ENCODE results near the gene BCAS3.

The BCAS3 gene

GRCh38 chr17:61302953-61303816 lies 625.5 kb downstream of the BCAS3 start:
- TF ChIP-seq EP300 (IDR thresholded peaks at IDR 0.05; ENCODE audit: borderline replicate concordance) (no peak), USF1 (IDR thresholded peaks at IDR 0.05) (no peak), NFIC (IDR thresholded peaks at IDR 0.05) (no peak), TCF12 (IDR thresholded peaks at IDR 0.05; ENCODE audit: low read depth) (no peak), CREB1 (IDR thresholded peaks at IDR 0.05; ENCODE audit: low read depth) (no peak), TEAD4 (IDR thresholded peaks at IDR 0.05) (no peak), EGR1 (IDR thresholded peaks at IDR 0.05) (no peak), TAF1 (IDR thresholded peaks at IDR 0.05; ENCODE audit: low read depth) (no peak), FOXM1 (IDR thresholded peaks at IDR 0.05; ENCODE audit: borderline replicate concordance, low read depth) (no peak), REST (IDR thresholded peaks at IDR 0.05; ENCODE audit: low read depth) (no peak), MAX (IDR thresholded peaks at IDR 0.05) (no peak), RAD21 (IDR thresholded peaks at IDR 0.05; ENCODE audit: low read depth) (no peak), ZBTB7A (IDR thresholded peaks at IDR 0.05; ENCODE audit: low read depth) (no peak), YY1 (IDR thresholded peaks at IDR 0.05; ENCODE audit: low read depth) (no peak), CEBPB (IDR thresholded peaks at IDR 0.05) (no peak)

GRCh38 chr17:61303817-61304096 lies 626.1 kb downstream of the BCAS3 start:
- TF ChIP-seq CREB1 (IDR thresholded peaks at IDR 0.05; ENCODE audit: low read depth): no peak
- TF ChIP-seq CEBPB (IDR thresholded peaks at IDR 0.05): no peak
- TF ChIP-seq EGR1 (IDR thresholded peaks at IDR 0.05): no peak
- TF ChIP-seq RAD21 (IDR thresholded peaks at IDR 0.05; ENCODE audit: low read depth): no peak
- TF ChIP-seq TAF1 (IDR thresholded peaks at IDR 0.05; ENCODE audit: low read depth): no peak
- no peak for TF ChIP-seq TCF12 (IDR thresholded peaks at IDR 0.05; ENCODE audit: low read depth)
- no peak for TF ChIP-seq TEAD4 (IDR thresholded peaks at IDR 0.05)
- no peak for TF ChIP-seq FOXM1 (IDR thresholded peaks at IDR 0.05; ENCODE audit: borderline replicate concordance, low read depth)
- no peak for TF ChIP-seq YY1 (IDR thresholded peaks at IDR 0.05; ENCODE audit: low read depth)
- TF ChIP-seq MAX (IDR thresholded peaks at IDR 0.05): no peak
- no peak for TF ChIP-seq ZBTB7A (IDR thresholded peaks at IDR 0.05; ENCODE audit: low read depth)
- TF ChIP-seq NFIC (IDR thresholded peaks at IDR 0.05): no peak
- no peak for TF ChIP-seq REST (IDR thresholded peaks at IDR 0.05; ENCODE audit: low read depth)
- no peak for TF ChIP-seq USF1 (IDR thresholded peaks at IDR 0.05)
- TF ChIP-seq EP300 (IDR thresholded peaks at IDR 0.05; ENCODE audit: borderline replicate concordance): no peak

- TF ChIP-seq TCF12 (IDR thresholded peaks at IDR 0.05; ENCODE audit: low read depth): no peak
- no peak for TF ChIP-seq USF1 (IDR thresholded peaks at IDR 0.05)
- TF ChIP-seq TEAD4 (IDR thresholded peaks at IDR 0.05): no peak
- no peak for TF ChIP-seq CREB1 (IDR thresholded peaks at IDR 0.05; ENCODE audit: low read depth)
- no peak for TF ChIP-seq MAX (IDR thresholded peaks at IDR 0.05)
- TF ChIP-seq RAD21 (IDR thresholded peaks at IDR 0.05; ENCODE audit: low read depth): no peak
- TF ChIP-seq TAF1 (IDR thresholded peaks at IDR 0.05; ENCODE audit: low read depth): no peak
- TF ChIP-seq CEBPB (IDR thresholded peaks at IDR 0.05): no peak
- no peak for TF ChIP-seq EP300 (IDR thresholded peaks at IDR 0.05; ENCODE audit: borderline replicate concordance)
- no peak for TF ChIP-seq EGR1 (IDR thresholded peaks at IDR 0.05)
- no peak for TF ChIP-seq YY1 (IDR thresholded peaks at IDR 0.05; ENCODE audit: low read depth)
- no peak for TF ChIP-seq REST (IDR thresholded peaks at IDR 0.05; ENCODE audit: low read depth)
- no peak for TF ChIP-seq FOXM1 (IDR thresholded peaks at IDR 0.05; ENCODE audit: borderline replicate concordance, low read depth)
- TF ChIP-seq NFIC (IDR thresholded peaks at IDR 0.05): no peak
- no peak for TF ChIP-seq ZBTB7A (IDR thresholded peaks at IDR 0.05; ENCODE audit: low read depth)
Measured at GRCh38 chr17:61305024-61305423, 627.4 kb downstream of the BCAS3 start.

Measured in Ishikawa (cell line).